Upper lobe of left lung (tissue), 6 donors: ENCODE data around the gene NUP210L. TPM values are rescaled to one million over a fixed set of nuclear protein-coding genes. Genes with fewer than 3 reads are reported as not detected.
"Not testable (repeated sequence)": the region's sequence is repeated elsewhere in the genome, so short reads cannot be mapped to it uniquely, and the experiment has no call there.

Experiments
- ATAC-seq, 2 donors: fragments of 200-7000 bp; cut with Tn5 transposase; one replicate each; pipeline ENCODE4 v1.9.1; 2022; ENCODE audit warnings: mild to moderate bottlenecking in 2 of 2, moderate library complexity in 2 of 2; ENCODE audit not compliant: low FRiP score in 2 of 2
- DNase-seq, 2 donors: peaks; one replicate each; pipeline ENCODE4 v3.0.0-alpha.2; 2019 to 2020
- H3K27ac ChIP-seq, 4 donors: fragments of 200-600 bp; sonication (generic); one replicate each; pipeline ENCODE4 v1.5.1; 2016 to 2019
- H3K27me3 ChIP-seq, 4 donors: fragments of 200-600 bp; sonication (generic); one replicate each; pipeline ENCODE4 v1.5.1; 2017 to 2019
- H3K36me3 ChIP-seq, 4 donors: fragments of 200-600 bp; sonication (generic); one replicate each; pipeline ENCODE4 v1.5.1; 2016 to 2019
- H3K4me1 ChIP-seq, 4 donors: fragments of 200-600 bp; sonication (generic); one replicate each; pipeline ENCODE4 v1.5.1; 2018 to 2019
- H3K4me3 ChIP-seq, 4 donors: fragments of 200-600 bp; sonication (generic); one replicate each; pipeline ENCODE4 v1.5.1; 2017 to 2019; ENCODE audit warnings: mild to moderate bottlenecking in 2 of 4, moderate library complexity in 1 of 4
- H3K9me3 ChIP-seq, 4 donors: fragments of 200-600 bp; sonication (generic); one replicate each; pipeline ENCODE4 v1.5.1; 2018 to 2019
- EP300 ChIP-seq, 4 donors: sonication (generic); formaldehyde crosslinking; IDR thresholded peaks; one replicate each; pipeline ENCODE4 v1.5.1; 2017; ENCODE audit warnings: antibody characterized with exemption in 4 of 4, control low read depth in 2 of 4
- POLR2A ChIP-seq, 4 donors: fragments of 450-650 bp; IDR thresholded peaks; one replicate each; pipeline ENCODE4 v1.5.1; 2016 to 2017; ENCODE audit warnings: antibody characterized with exemption in 4 of 4, mild to moderate bottlenecking in 2 of 4
- POLR2AphosphoS5 ChIP-seq, 2 donors: sonication (generic); formaldehyde crosslinking; IDR thresholded peaks; one replicate each; pipeline ENCODE4 v1.5.1; 2017; ENCODE audit warnings: antibody characterized with exemption in 2 of 2
- WGBS, 2 donors: methylation state at CpG; one replicate each; pipeline ENCODE4 v1.1.5; 2017 to 2018; 5-methylcytosine and 5-hydroxymethylcytosine counted together
- total RNA-seq, 6 donors: library from RNA; depleted of rRNA in 4 of 6; stranded (reverse); fragments of >200 nt in 4 of 6; gene quantifications; one replicate each; pipeline versions ENCODE4 v1.1.0 to v1.2.1, GENCODE V29; 2016 to 2021
- TF ChIP-seq, protein P1 (sequence below), 6 experiments: fragments of 450-650 bp in 4 of 6; fragments of 200-600 bp in 2 of 6; sonication (generic) in 2 of 6; IDR thresholded peaks; one replicate each; pipeline ENCODE4 v1.5.1; 2016 to 2019; ENCODE audit warnings: antibody characterized with exemption in 6 of 6
- donor health status: DM: no; HTN: no; CAD: no; lungs with moderate emphysema.
- donor health status: DM: no; HTN: yes; CAD: no; lungs with severe emphysema.

NUP210L gene
- total RNA-seq, 6 donors from 2014 or later: 0.11 to 0.91 (median 0.30) TPM; not detected in 2

DNA sequence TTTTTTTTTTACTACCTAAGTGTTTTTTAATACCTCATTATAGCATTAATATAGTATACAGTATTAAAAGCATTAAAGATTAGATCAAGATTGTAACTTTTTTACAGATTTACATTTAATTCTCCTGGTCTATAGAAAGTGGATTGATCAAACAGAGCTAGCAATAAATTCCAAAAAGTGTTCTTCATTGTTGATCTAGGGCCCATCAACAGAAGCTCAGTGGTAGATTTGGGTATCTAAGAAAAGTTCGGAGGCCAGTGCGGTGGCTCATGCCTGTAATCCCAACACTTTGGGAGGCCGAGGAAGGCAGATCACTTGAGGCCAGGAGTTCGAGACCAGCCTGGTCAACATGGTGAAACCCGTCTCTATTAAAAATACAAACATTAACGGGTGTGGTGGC lies 12.5 kb downstream of the NUP210L start:
- WGBS, 2 donors: 98 to 99% methylated on average over 6 of the region's 6 CpGs
- TF ChIP-seq POLR2AphosphoS5 (IDR thresholded peaks at IDR 0.05) (no peak), EP300 (IDR thresholded peaks at IDR 0.05) (no peak), POLR2A (IDR thresholded peaks at IDR 0.05) (no peak)
- TF ChIP-seq, protein P1, sequence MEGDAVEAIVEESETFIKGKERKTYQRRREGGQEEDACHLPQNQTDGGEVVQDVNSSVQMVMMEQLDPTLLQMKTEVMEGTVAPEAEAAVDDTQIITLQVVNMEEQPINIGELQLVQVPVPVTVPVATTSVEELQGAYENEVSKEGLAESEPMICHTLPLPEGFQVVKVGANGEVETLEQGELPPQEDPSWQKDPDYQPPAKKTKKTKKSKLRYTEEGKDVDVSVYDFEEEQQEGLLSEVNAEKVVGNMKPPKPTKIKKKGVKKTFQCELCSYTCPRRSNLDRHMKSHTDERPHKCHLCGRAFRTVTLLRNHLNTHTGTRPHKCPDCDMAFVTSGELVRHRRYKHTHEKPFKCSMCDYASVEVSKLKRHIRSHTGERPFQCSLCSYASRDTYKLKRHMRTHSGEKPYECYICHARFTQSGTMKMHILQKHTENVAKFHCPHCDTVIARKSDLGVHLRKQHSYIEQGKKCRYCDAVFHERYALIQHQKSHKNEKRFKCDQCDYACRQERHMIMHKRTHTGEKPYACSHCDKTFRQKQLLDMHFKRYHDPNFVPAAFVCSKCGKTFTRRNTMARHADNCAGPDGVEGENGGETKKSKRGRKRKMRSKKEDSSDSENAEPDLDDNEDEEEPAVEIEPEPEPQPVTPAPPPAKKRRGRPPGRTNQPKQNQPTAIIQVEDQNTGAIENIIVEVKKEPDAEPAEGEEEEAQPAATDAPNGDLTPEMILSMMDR (IDR thresholded peaks at IDR 0.05): no peak
- H3K36me3 ChIP-seq: no peaks in the 10 kb centered on the region
- DNase-seq (no peak), ATAC-seq (no peak)
- no peak overlapping the region for H3K4me3 ChIP-seq
- H3K4me1 ChIP-seq: no peaks in the 10 kb centered on the region
- H3K27me3 ChIP-seq: no peaks in the 10 kb centered on the region
- H3K27ac ChIP-seq: no peak overlapping the region
- H3K9me3 ChIP-seq: no peaks in the 10 kb centered on the region

DNA sequence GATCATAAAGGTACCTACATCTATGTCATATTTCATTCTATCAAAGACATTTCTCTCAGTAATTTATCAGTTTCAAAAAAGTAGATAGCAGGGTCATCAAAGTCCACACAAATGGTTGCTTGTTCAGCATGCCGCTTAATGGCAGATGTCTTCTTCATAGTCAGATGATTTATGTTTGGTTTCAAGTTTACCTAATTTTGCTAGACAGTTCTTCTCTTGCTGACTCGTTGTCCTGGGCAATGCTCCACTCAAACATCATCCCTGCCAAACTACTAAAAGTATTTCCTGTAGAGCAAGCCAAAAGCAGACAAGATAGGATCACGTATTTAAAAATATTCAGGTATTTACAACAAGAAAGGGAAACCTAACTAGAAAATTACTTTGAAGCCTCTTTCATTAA lies 13.6 kb downstream of the NUP210L start:
- Histone ChIP-seq H3K9me3 (no peaks in the 10 kb centered on the region), H3K27ac (no peak overlapping the region), H3K4me3 (no peak overlapping the region), H3K27me3 (no peaks in the 10 kb centered on the region), H3K36me3 (no peaks in the 10 kb centered on the region), H3K4me1 (no peaks in the 10 kb centered on the region)
- ATAC-seq (no peak), DNase-seq (no peak)
- TF ChIP-seq EP300 (IDR thresholded peaks at IDR 0.05): no peak
- TF ChIP-seq POLR2A (IDR thresholded peaks at IDR 0.05): no peak
- TF ChIP-seq, protein P1 (IDR thresholded peaks at IDR 0.05): no peak
- no peak for TF ChIP-seq POLR2AphosphoS5 (IDR thresholded peaks at IDR 0.05)
- 35 to 43% methylated on average over 3 of the region's 3 CpGs for WGBS, 2 donors

DNA sequence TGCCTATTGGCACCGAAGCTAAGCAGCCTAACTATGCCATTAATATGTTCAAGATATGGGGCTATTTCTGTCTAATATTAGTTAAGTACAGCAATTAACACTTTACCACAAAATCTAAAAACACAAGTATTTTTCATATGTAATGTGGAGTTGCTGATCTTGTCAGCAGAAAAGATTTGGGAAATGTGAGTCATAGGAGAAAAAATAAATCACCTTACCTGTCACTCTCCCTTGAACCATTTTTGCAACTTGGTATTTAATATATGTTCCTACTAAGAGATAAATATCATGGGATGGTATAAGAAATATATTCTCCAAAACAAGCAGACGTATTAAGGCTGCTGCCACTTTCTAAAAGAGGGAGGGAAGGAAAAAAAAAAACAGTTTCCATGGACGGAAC lies 17.0 kb downstream of the NUP210L start:
- Histone ChIP-seq H3K36me3 (no peaks in the 10 kb centered on the region), H3K27ac (no peak overlapping the region), H3K9me3 (no peaks in the 10 kb centered on the region), H3K4me3 (no peak overlapping the region), H3K4me1 (no peaks in the 10 kb centered on the region), H3K27me3 (no peaks in the 10 kb centered on the region)
- TF ChIP-seq, protein P1 (IDR thresholded peaks at IDR 0.05): no peak
- TF ChIP-seq POLR2AphosphoS5 (IDR thresholded peaks at IDR 0.05) (no peak), POLR2A (IDR thresholded peaks at IDR 0.05) (no peak), EP300 (IDR thresholded peaks at IDR 0.05) (no peak)
- DNase-seq: no peak
- no peak for ATAC-seq
- 86 to 87% methylated on average over 3 of the region's 3 CpGs for WGBS, 2 donors

DNA sequence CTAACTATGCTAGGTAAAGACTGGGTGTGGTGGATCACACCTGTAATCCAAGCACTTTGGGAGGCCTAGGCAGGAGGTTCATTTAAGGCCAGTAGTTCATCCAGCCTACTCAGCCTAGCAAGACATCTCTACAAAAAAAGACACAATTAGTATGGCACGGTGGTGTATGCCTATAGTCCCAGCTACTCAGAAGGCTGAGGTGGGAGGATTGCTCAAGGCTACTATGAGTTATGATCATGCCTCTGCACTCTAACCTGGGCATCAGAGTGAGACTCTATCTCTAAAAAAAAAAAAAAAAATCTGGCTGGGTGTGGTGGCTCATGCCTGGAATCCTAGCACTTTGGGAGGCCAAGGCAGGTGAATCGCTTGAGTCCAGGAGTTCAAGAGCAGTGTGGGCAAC lies 21.6 kb downstream of the NUP210L start:
- DNase-seq: no peak
- Histone ChIP-seq H3K9me3 (no peaks in the 10 kb centered on the region), H3K27ac (no peak overlapping the region), H3K4me3 (no peak overlapping the region), H3K36me3 (no peaks in the 10 kb centered on the region), H3K27me3 (no peaks in the 10 kb centered on the region), H3K4me1 (no peaks in the 10 kb centered on the region)
- TF ChIP-seq EP300 (IDR thresholded peaks at IDR 0.05) (no peak), POLR2AphosphoS5 (IDR thresholded peaks at IDR 0.05) (no peak), POLR2A (IDR thresholded peaks at IDR 0.05) (no peak)
- TF ChIP-seq, protein P1 (IDR thresholded peaks at IDR 0.05): no peak
- 98 to 100% methylated on average over 2 of the region's 2 CpGs for WGBS, 2 donors
- no peak for ATAC-seq

DNA sequence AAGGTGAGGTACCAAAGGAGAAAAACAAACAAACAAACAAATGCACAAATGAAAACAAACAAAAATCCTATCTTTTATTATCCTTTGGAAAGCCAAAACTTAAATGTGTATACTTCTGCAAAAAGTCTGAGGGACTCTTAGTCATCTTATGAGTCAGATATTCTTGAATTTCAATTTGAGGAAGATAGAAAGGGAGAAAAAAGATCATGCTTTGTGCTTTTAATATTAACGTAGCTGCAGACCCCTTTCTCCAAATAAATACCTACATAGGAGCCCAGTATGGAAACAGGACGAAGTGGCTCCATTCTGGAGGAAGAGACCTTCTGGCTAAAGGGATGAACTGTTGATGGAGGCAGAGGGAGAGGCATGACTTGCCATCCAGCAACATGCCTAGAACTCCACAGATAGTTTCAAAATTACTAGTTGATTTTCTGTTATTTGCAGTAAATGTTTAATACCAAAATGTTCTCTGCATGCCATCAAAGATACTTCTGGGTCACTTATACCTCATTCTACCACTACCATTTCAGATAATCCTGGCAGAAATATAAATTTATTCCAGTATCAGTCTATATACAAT lies 25.4 kb downstream of the NUP210L start:
- no peaks in the 10 kb centered on the region for H3K9me3 ChIP-seq
- TF ChIP-seq EP300 (IDR thresholded peaks at IDR 0.05) (no peak), POLR2A (IDR thresholded peaks at IDR 0.05) (no peak), POLR2AphosphoS5 (IDR thresholded peaks at IDR 0.05) (no peak)
- TF ChIP-seq, protein P1 (IDR thresholded peaks at IDR 0.05): no peak
- WGBS, 2 donors: 63 to 72% methylated on average over 2 of the region's 2 CpGs
- H3K27me3 ChIP-seq: no peaks in the 10 kb centered on the region
- H3K4me3 ChIP-seq: no peak overlapping the region
- ATAC-seq (no peak), DNase-seq (no peak)
- H3K27ac ChIP-seq: no peak overlapping the region
- H3K4me1 ChIP-seq: no peaks in the 10 kb centered on the region
- H3K36me3 ChIP-seq: no peaks in the 10 kb centered on the region

DNA sequence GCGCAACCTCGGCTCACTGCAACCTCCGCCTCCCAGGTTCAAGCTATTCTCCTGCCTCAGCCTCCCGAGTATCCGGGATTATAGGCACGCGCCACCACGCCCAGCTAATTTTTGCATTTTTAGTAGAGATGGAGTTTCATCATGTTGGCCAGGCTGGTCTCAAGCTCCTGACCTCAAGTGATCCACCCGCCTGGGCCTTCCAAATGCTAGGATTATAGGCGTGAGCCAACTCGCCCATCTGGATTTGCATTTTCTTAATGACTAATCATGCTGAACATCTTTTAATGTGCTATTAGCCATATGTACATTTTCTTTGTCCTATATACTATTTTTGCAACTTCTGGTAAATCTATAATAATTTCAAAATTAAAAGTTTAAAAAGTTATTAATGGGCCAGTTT lies 31.7 kb downstream of the NUP210L start:
- not testable (repeated sequence) for H3K4me1 ChIP-seq, DNase-seq, H3K9me3 ChIP-seq, H3K4me3 ChIP-seq, H3K27ac ChIP-seq, ATAC-seq, H3K36me3 ChIP-seq, H3K27me3 ChIP-seq
- WGBS, 2 donors: 96 to 97% methylated on average over 11 of the region's 11 CpGs
